HepG2 (cell line): ENCODE data around the gene PTCD2. TPM values are rescaled to one million over a fixed set of nuclear protein-coding genes. Genes with fewer than 3 reads are reported as not detected.

Experiments used
- ATAC-seq: fragments of 200-7000 bp; cut with Tn5 transposase; 3 replicates; pipeline ENCODE4 v1.9.1; 2020; ENCODE audit warnings: mild to moderate bottlenecking, moderate library complexity
- BruUV-seq: library from RNA; stranded (reverse); fragments of 400-500 nt; replicated peaks from 2 replicates; lab custom pipeline; 2021; lab: Mats Ljungman, UMichigan
- CTCF ChIA-PET: fragments of 300-600 bp; formaldehyde crosslinking; extraction: SDS; loops from one replicate; lab custom pipeline; 2021; ENCODE audit warnings: low total read pairs, inconsistent platforms, low intra/inter-chr PET ratio; lab: Yijun Ruan, JAX
- POLR2A ChIA-PET: fragments of 350-600 bp; sonication (Branson Sonifier 250); formaldehyde crosslinking; loops from one replicate; lab custom pipeline; 2020; ENCODE audit warnings: antibody characterized with exemption, inconsistent platforms; lab: Yijun Ruan, JAX
- DNase-seq: peaks from one replicate; pipeline ENCODE4 v3.0.0-alpha.2; 2015; ENCODE audit warnings: low spot score
- FAIRE-seq: peaks from 3 replicates; lab custom pipeline; 2011; peaks lifted over from hg19 to GRCh38; lab: Jason Lieb, UNC
- H2AFZ ChIP-seq: one replicate; pipeline ENCODE4 v1.6.1; 2011; ENCODE audit warnings: low read length, inconsistent platforms
- H3K27ac ChIP-seq: fragments of 300-600 bp; 3 replicates; pipeline ENCODE4 v1.8.0; 2011; ENCODE audit warnings: mixed run types, mild to moderate bottlenecking, mixed read lengths, low read length, inconsistent platforms; ENCODE audit not compliant: insufficient read depth; ENCODE audit errors: extremely low read length
- H3K27me3 ChIP-seq, 2 experiments: fragments of 200-600 bp in 1 of 2; 2 replicates in 1 of 2; 3 replicates in 1 of 2; pipeline versions ENCODE4 v1.6.0 to v1.8.0; 2011; ENCODE audit warnings: low read length in 2 of 2, mild to moderate bottlenecking in 2 of 2, moderate library complexity in 2 of 2, inconsistent platforms in 1 of 2; ENCODE audit not compliant: insufficient read depth in 2 of 2, control insufficient read depth in 1 of 2
- H3K36me3 ChIP-seq, 2 experiments: fragments of 200-600 bp in 1 of 2; replicated peaks in 1 of 2; 2 replicates in 1 of 2; 3 replicates in 1 of 2; pipeline versions ENCODE4 v1.5.1 to v1.8.0; 2011; ENCODE audit warnings: low read length in 2 of 2, inconsistent platforms in 1 of 2; ENCODE audit not compliant: insufficient read depth in 2 of 2, control insufficient read depth in 1 of 2
- H3K4me1 ChIP-seq: 2 replicates; pipeline ENCODE4 v1.5.1; 2012; ENCODE audit warnings: low read length, inconsistent platforms; ENCODE audit not compliant: insufficient read depth
- H3K4me2 ChIP-seq: 2 replicates; pipeline ENCODE4 v1.6.0; 2011; ENCODE audit warnings: low read depth, low read length, inconsistent platforms
- H3K4me3 ChIP-seq, 3 experiments: fragments of 200-600 bp in 1 of 3; sonication (generic), shearing (Covaris generic) in 1 of 3; replicated peaks in 1 of 3; 2 replicates each; pipeline ENCODE4 v1.5.1; 2011 to 2016; ENCODE audit warnings: low read length in 3 of 3, inconsistent platforms in 2 of 3, low read depth in 2 of 3, mild to moderate bottlenecking in 2 of 3, control low read depth in 1 of 3, mixed read lengths in 1 of 3; ENCODE audit not compliant: insufficient read depth in 1 of 3
- H3K79me2 ChIP-seq: one replicate; pipeline ENCODE4 v1.6.1; 2011; ENCODE audit warnings: low read length, inconsistent platforms; ENCODE audit not compliant: insufficient read depth
- H3K9ac ChIP-seq: 2 replicates; pipeline ENCODE4 v1.6.0; 2011; ENCODE audit warnings: mild to moderate bottlenecking, low read depth, low read length, inconsistent platforms; ENCODE audit not compliant: insufficient read depth
- H3K9me3 ChIP-seq: 2 replicates; pipeline ENCODE4 v1.5.1; 2012; ENCODE audit warnings: mild to moderate bottlenecking, low read length
- H4K20me1 ChIP-seq: 2 replicates; pipeline ENCODE4 v1.6.0; 2011; ENCODE audit warnings: inconsistent platforms, mild to moderate bottlenecking, low read length, moderate library complexity; ENCODE audit not compliant: insufficient read depth
- DPF2 ChIP-seq: sonication (generic); formaldehyde crosslinking; IDR thresholded peaks from 2 replicates; pipeline ENCODE4 v1.4.0; 2020; ENCODE audit warnings: mild to moderate bottlenecking, low read depth, missing genetic modification reagents, borderline replicate concordance
- ISX ChIP-seq: sonication (generic); formaldehyde crosslinking; conservative IDR thresholded peaks from 2 replicates; pipeline ENCODE4 v1.5.0; 2020; ENCODE audit warnings: missing genetic modification reagents
- NCOA1 ChIP-seq: sonication (generic); formaldehyde crosslinking; IDR thresholded peaks from 2 replicates; pipeline ENCODE4 v1.9.0; 2021; ENCODE audit warnings: missing genetic modification reagents
- PHF8 ChIP-seq: sonication (generic); formaldehyde crosslinking; IDR thresholded peaks from 2 replicates; pipeline ENCODE4 v1.5.0; 2020; ENCODE audit warnings: missing genetic modification reagents
- THAP9 ChIP-seq: sonication (generic); formaldehyde crosslinking; IDR thresholded peaks from 2 replicates; pipeline ENCODE4; 2020; ENCODE audit warnings: missing genetic modification reagents, mild to moderate bottlenecking, borderline replicate concordance
- ZFYVE20 ChIP-seq: sonication (generic); formaldehyde crosslinking; IDR thresholded peaks from 2 replicates; pipeline ENCODE4 v1.8.0; 2023; ENCODE audit warnings: low read depth, mild to moderate bottlenecking, moderate library complexity, missing genetic modification reagents, borderline replicate concordance
- ZNF672 ChIP-seq: sonication (generic); formaldehyde crosslinking; IDR thresholded peaks from 2 replicates; pipeline ENCODE4 v1.8.1; 2022; ENCODE audit warnings: missing genetic modification reagents
- ZSCAN22 ChIP-seq: sonication (generic); formaldehyde crosslinking; IDR thresholded peaks from 2 replicates; pipeline ENCODE4 v1.4.0; 2020; ENCODE audit warnings: mild to moderate bottlenecking, missing genetic modification reagents
- WGBS: methylation state at CpG from one replicate; pipeline ENCODE4 v1.1.6; 2017; ENCODE audit warnings: low lambda C conversion rate; 5-methylcytosine and 5-hydroxymethylcytosine counted together
- in situ Hi-C: cut with HindIII; loops from 2 replicates; pipeline ENCODE4 v1.10.0; 2017; ENCODE audit warnings: low pct_unique_long_range_greater_than_20kb; ENCODE audit not compliant: extremely low pct_ligation_motif_present
- intact Hi-C: fragments of 100-400 bp; cut with micrococcal nuclease; formaldehyde crosslinking; loops from one replicate; pipeline ENCODE4 v1.10.0; 2022; ENCODE audit not compliant: unreplicated experiment
- polyA plus RNA-seq, 8 experiments: library from polyadenylated mRNA; depleted of rRNA in 3 of 8; stranded (reverse) in 7 of 8; unstranded in 1 of 8; fragments of >200 nt; fragmentation: Illumina TruSeq in 4 of 8; extraction: Trizol in 4 of 8; gene quantifications; 2 replicates each; pipeline versions ENCODE4 v1.2.1 to v1.2.3, GENCODE V29; 2011 to 2016; ENCODE audit warnings: low read depth in 4 of 8, missing spikeins in 1 of 8, mixed read lengths in 1 of 8; ENCODE audit not compliant: insufficient read depth in 1 of 8
- total RNA-seq, 5 experiments: library from RNA; depleted of rRNA; stranded (reverse); fragments of >200 nt; fragmentation: Illumina TruSeq; extraction: Trizol; gene quantifications; 2 replicates each; pipeline ENCODE4 v1.2.3, GENCODE V29; 2016; ENCODE audit warnings: low read depth in 1 of 5

Gene PTCD2
- total and polyA plus RNA-seq, 2 of the 13 experiments (the other 11 are each of a cell fraction or from before 2014, with no cell fraction given): 5.3 to 6.4 TPM

GRCh38 chr5:72346398-72346797, 26.2 kb downstream of the PTCD2 start (continued):
- TF ChIP-seq PHF8 (CRISPR knock-in tag) (no peak), ZFYVE20 (no peak), DPF2 (CRISPR knock-in tag) (no peak), NCOA1 (CRISPR knock-in tag) (no peak), ZSCAN22 (CRISPR knock-in tag) (no peak)
- TF ChIP-seq, all 625 proteins: peak for 8

- ChIA-PET CTCF (no interaction called here), POLR2A (no interaction called here)
- DNase-seq (no peak), ATAC-seq (no peak), FAIRE-seq (no peak)
- TF ChIP-seq THAP9 (CRISPR knock-in tag): no peak
- TF ChIP-seq ZNF672 (CRISPR knock-in tag): no peak
- no peak for TF ChIP-seq ISX (CRISPR knock-in tag)
- no peaks in the 10 kb centered on the region for H3K9me3 ChIP-seq
- H3K4me2 ChIP-seq: no peak overlapping the region
- H2AFZ ChIP-seq: no peak overlapping the region
- no peak overlapping the region for H3K27ac ChIP-seq
- no peak overlapping the region for H3K9ac ChIP-seq
- H3K4me1 ChIP-seq: peaks cover 13% of the 10 kb centered on the region
- no TSS peak for BruUV-seq
- intact Hi-C loops (no loop called here), in situ Hi-C loops (no loop called here)
- no peaks in the 10 kb centered on the region for H4K20me1 ChIP-seq
- WGBS: 96% methylated on average over 4 of the region's 4 CpGs
- H3K79me2 ChIP-seq: no peaks in the 10 kb centered on the region
- H3K36me3 ChIP-seq: peaks cover 3 to 11% of the 10 kb centered on the region in 2 experiments; a peak in 3 of 5 replicates
- H3K4me3 ChIP-seq: no peak overlapping the region
- no peaks in the 10 kb centered on the region; a peak in 1 of 5 replicates for H3K27me3 ChIP-seq
These were observed 27.7 kb downstream of the PTCD2 start for GRCh38 chr5:72347801-72348308.
